Adrenal gland (tissue), 12 donors: ENCODE measurements around the gene RBM48. TPM values are rescaled to one million over a fixed set of nuclear protein-coding genes. Genes with fewer than 3 reads are reported as not detected.

Experiments
- DNase-seq, 7 donors: peaks; one replicate each; pipeline ENCODE4 v3.0.0-alpha.2; 2019 to 2020
- H3K27ac ChIP-seq, 5 donors: fragments of 200-600 bp; sonication (generic) in 4 of 5; 1 replicate in 3 of 5; 2 replicates in 2 of 5; pipeline versions ENCODE4 v1.5.1 to v1.8.0; 2016 to 2020; ENCODE audit warnings: mild to moderate bottlenecking in 1 of 5
- H3K27me3 ChIP-seq: fragments of 200-600 bp; 2 replicates; pipeline ENCODE4 v1.8.0; 2021
- H3K36me3 ChIP-seq, 2 donors: fragments of 200-600 bp; replicated peaks in 1 of 2; 1 replicate in 1 of 2; 2 replicates in 1 of 2; pipeline versions ENCODE4 v1.5.1 to v1.8.0; 2018 to 2022
- H3K4me1 ChIP-seq, 2 donors: fragments of 200-600 bp; replicated peaks in 1 of 2; 1 replicate in 1 of 2; 2 replicates in 1 of 2; pipeline versions ENCODE4 v1.5.1 to v1.8.0; 2018 to 2021
- H3K4me3 ChIP-seq, 4 donors: fragments of 200-600 bp; sonication (generic) in 3 of 4; one replicate each; pipeline ENCODE4 v1.5.1; 2016 to 2018
- H3K9me3 ChIP-seq, 3 donors: fragments of 200-600 bp; sonication (generic) in 1 of 3; replicated peaks in 1 of 3; 1 replicate in 2 of 3; 2 replicates in 1 of 3; pipeline versions ENCODE4 v1.5.1 to v1.8.0; 2016 to 2021
- POLR2A ChIP-seq, 2 donors: fragments of 450-650 bp; IDR thresholded peaks; one replicate each; pipeline ENCODE4 v1.6.1; 2017; ENCODE audit warnings: antibody characterized with exemption in 2 of 2, mild to moderate bottlenecking in 2 of 2, moderate library complexity in 1 of 2
- WGBS, 4 donors: extraction: QIAGEN DNeasy Blood & Tissue Kit in 2 of 4; methylation state at CpG; one replicate each; pipeline versions ENCODE4 v1.1.5 to v1.1.7; 2013 to 2017; 5-methylcytosine and 5-hydroxymethylcytosine counted together
- intact Hi-C, 2 donors: fragments of 100-400 bp; cut with DNase I; formaldehyde crosslinking; loops; one replicate each; pipeline versions ENCODE4 v1.14.1 to v1.15.0; 2022 to 2023
- polyA plus RNA-seq, 3 donors: library from polyadenylated mRNA; stranded (reverse); fragments of 200-250 nt in 2 of 3; fragments of 350-450 nt in 1 of 3; fragmentation: Illumina TruSeq in 1 of 3; extraction: RNeasy Lipid Tissue Mini Kit (QIAGEN cat#74804) in 1 of 3; gene quantifications; one replicate each; pipeline ENCODE4 v1.2.3, GENCODE V29; 2013 to 2014
- total RNA-seq, 9 donors: library from RNA; depleted of rRNA in 4 of 9; stranded (reverse); fragments of >200 nt in 4 of 9; fragments of 120-200 nt in 1 of 9; fragmentation: NEBNext Ultra II Directional in 1 of 9; extraction: Animal tissue kit (Norgen Biotek cat#: 25700) in 1 of 9; gene quantifications; one replicate each; pipeline versions ENCODE4 v1.1.0 to v1.2.4, GENCODE V29; 2013 to 2023
- TF ChIP-seq, protein P1 (sequence below), 6 experiments: fragments of 450-650 bp in 4 of 6; fragments of 200-600 bp in 2 of 6; sonication (generic) in 1 of 6; IDR thresholded peaks; 1 replicate in 5 of 6; 2 replicates in 1 of 6; pipeline versions ENCODE4 v1.5.1 to v1.8.0; 2016 to 2021; ENCODE audit warnings: antibody characterized with exemption in 6 of 6, mild to moderate bottlenecking in 2 of 6, moderate library complexity in 1 of 6
- donor health status: healthy with polysubstance abuse.
- donor health status: Bipolar disorder and iron deficiency.
- donor health status: DM: yes; HTN: yes; CAD: no.
- donor health status: DM: no; HTN: no; CAD: no.
- donor health status: DM: no; HTN: no; CAD: no.
- donor health status: DM: yes; HTN: yes; CAD: no.

The RBM48 gene
- total and polyA plus RNA-seq, 12 donors = 4.4 to 29.0 (median 11.3) TPM

DNA sequence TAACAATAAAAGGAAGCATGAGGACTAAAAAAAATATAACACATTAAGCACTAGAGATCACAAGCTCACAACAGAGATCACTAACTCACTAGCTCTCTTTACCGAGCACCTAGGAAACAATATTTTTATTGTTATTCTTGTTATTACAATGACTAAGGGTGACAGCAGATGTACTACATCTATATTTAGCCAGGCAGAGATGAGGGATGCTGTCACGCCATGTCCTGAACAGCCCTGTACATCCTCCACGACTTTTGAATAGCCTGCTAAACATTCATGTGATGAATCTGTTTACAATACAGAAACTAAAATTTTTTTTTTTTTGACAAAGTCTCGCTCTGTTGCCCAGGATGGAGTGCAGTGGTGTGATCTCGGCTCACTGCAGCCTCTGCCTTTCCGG lies 38.9 kb downstream of the RBM48 start:
- Histone ChIP-seq H3K36me3 (peaks cover 0 to 71% of the 10 kb centered on the region in 2 donors), H3K27ac (no peak overlapping the region), H3K9me3 (no peaks in the 10 kb centered on the region), H3K4me1 (no peaks in the 10 kb centered on the region), H3K4me3 (no peak overlapping the region), H3K27me3 (no peaks in the 10 kb centered on the region)
- 89 to 94% (median 92%) methylated on average over 6 of the region's 6 CpGs for WGBS, 4 donors
- intact Hi-C loops = no loop called here
- TF ChIP-seq, protein P1, sequence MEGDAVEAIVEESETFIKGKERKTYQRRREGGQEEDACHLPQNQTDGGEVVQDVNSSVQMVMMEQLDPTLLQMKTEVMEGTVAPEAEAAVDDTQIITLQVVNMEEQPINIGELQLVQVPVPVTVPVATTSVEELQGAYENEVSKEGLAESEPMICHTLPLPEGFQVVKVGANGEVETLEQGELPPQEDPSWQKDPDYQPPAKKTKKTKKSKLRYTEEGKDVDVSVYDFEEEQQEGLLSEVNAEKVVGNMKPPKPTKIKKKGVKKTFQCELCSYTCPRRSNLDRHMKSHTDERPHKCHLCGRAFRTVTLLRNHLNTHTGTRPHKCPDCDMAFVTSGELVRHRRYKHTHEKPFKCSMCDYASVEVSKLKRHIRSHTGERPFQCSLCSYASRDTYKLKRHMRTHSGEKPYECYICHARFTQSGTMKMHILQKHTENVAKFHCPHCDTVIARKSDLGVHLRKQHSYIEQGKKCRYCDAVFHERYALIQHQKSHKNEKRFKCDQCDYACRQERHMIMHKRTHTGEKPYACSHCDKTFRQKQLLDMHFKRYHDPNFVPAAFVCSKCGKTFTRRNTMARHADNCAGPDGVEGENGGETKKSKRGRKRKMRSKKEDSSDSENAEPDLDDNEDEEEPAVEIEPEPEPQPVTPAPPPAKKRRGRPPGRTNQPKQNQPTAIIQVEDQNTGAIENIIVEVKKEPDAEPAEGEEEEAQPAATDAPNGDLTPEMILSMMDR (IDR thresholded peaks at IDR 0.05) = no peak
- no peak for TF ChIP-seq POLR2A (IDR thresholded peaks at IDR 0.05)
- DNase-seq = no peak

DNA sequence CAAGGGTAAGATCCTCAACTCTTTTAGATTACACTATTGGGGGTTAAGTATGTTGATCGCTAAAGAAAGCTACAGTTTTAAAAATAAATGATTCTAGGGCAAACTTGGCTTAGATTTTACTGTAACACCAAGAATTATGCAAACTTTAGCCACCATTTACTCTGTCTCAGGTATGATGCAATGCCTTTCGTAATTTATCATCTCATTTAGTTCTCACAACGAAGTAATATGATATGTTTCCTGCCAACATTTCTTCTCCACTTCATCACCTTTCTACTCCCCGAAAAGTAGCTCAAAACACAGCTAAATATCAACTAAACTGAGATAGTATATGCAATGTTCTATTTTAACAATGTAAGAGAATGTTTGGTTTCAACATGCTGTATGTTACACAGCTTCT lies 40.5 kb downstream of the RBM48 start:
- 76 to 85% (median 82%) methylated on average over 4 of the region's 4 CpGs for WGBS, 4 donors
- intact Hi-C loops = no loop called here
- no peaks in the 10 kb centered on the region for H3K9me3 ChIP-seq
- no peak overlapping the region for H3K4me3 ChIP-seq
- no peaks in the 10 kb centered on the region for H3K27me3 ChIP-seq
- H3K36me3 ChIP-seq = peaks cover 0 to 73% of the 10 kb centered on the region in 2 donors
- no peak for DNase-seq
- H3K4me1 ChIP-seq = no peaks in the 10 kb centered on the region
- H3K27ac ChIP-seq = no peak overlapping the region
- TF ChIP-seq POLR2A (IDR thresholded peaks at IDR 0.05) = no peak
- TF ChIP-seq, protein P1 (IDR thresholded peaks at IDR 0.05) = no peak

DNA sequence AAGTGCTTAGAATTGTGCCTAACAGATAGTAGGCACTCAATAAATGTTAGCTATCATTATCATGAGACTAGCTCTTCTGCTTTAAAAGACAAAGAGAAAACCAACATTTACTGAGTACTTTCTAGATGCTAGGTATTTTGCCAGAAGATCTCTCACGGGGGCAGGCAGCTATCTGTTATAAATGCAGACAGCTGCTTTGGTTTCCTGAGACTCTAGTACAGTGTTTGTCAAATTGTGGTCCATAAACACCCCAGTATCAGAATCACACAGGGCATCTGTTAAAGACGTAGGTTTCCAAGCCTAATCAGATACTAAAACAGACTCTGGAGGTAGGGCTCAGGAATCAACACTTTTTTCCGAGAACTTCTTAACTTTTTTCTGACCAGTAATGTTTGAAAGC lies 47.7 kb downstream of the RBM48 start:
- H3K4me3 ChIP-seq = no peak overlapping the region
- DNase-seq = no peak
- no peaks in the 10 kb centered on the region for H3K27me3 ChIP-seq
- H3K9me3 ChIP-seq = no peaks in the 10 kb centered on the region
- TF ChIP-seq, protein P1 (IDR thresholded peaks at IDR 0.05) = no peak
- no peak for TF ChIP-seq POLR2A (IDR thresholded peaks at IDR 0.05)
- WGBS, 4 donors = 80 to 85% (median 83%) methylated on average over 3 of the region's 3 CpGs
- peaks cover 0 to 8% of the 10 kb centered on the region in 2 donors for H3K4me1 ChIP-seq
- peaks cover 0 to 81% of the 10 kb centered on the region in 2 donors for H3K36me3 ChIP-seq
- H3K27ac ChIP-seq = no peak overlapping the region
- intact Hi-C loops = no loop called here

DNA sequence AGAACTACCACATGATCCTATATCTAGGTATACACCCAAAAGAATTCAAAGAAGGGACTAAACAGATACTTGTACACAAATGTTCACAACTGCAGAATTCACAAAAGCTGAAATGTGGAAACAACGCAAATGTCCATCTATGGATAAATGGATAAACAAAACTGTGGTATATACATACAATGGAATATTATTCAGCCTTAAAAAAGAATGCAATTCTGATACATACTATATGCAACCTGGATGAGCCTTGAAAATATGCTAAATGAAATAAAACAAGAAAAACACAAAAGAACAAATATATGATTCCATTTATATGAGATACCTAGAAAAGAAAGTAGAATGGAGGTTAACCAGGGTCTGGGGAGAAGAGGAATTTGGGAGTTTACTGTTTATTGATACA lies 54.4 kb downstream of the RBM48 start:
- Histone ChIP-seq H3K27ac (no peak overlapping the region), H3K36me3 (peaks cover 0 to 27% of the 10 kb centered on the region in 2 donors), H3K4me3 (no peak overlapping the region), H3K4me1 (peaks cover 9 to 27% of the 10 kb centered on the region in 2 donors), H3K9me3 (no peaks in the 10 kb centered on the region), H3K27me3 (no peaks in the 10 kb centered on the region)
- no peak for DNase-seq
- WGBS, 4 donors = 89 to 100% (median 98%) methylated on average over 1 of the region's 1 CpG
- TF ChIP-seq, protein P1 (IDR thresholded peaks at IDR 0.05) = no peak
- TF ChIP-seq POLR2A (IDR thresholded peaks at IDR 0.05) = no peak
- intact Hi-C loops = loop anchor here in 1 of 2 donors (10.0 kb wide), 1 partner anchor 48 kb away; no protein-coding TSS in a partner anchor
